ENCODE measurements around the gene C19orf85. TPM values are rescaled to one million over a fixed set of nuclear protein-coding genes. Genes with fewer than 3 reads are reported as not detected.

Gene C19orf85
- polyA plus RNA-seq (2011; rRNA removed) (not detected in 2 replicates), polyA plus RNA-seq (2017; fragmentation: RNase III; extraction: RNeasy Plus Mini Kit Qiagen cat#74134 plus additional on column Dnase treatment) (not detected in 3 replicates), polyA minus RNA-seq (2011; rRNA and poly(A)+ RNA removed) (not detected in 2 replicates)
- polyA plus RNA-seq (2012; cell fraction: cytosol; rRNA removed) = not detected in 2 replicates
- polyA plus RNA-seq (2012; cell fraction: nucleus; rRNA removed) = not detected in 2 replicates

GRCh38 chr19:55464662-55465054 lies at the start of gene C19orf85:
TSS of gene C19orf85 (minus strand) at chr19:55464751. CDS start at chr19:55464554, 197 bp downstream.
- 88% methylated on average over 13 of the region's 14 CpGs for WGBS (ENCODE audit: missing lambda C conversion rate)
- no peaks in the 10 kb centered on the region for H3K9me3 ChIP-seq
- ChIA-PET POLR2A (no interaction called here), CTCF (interaction anchor here (3.7 to 6.9 kb wide), 2 partner anchors 13 to 324 kb away, joined by 27 to 89 read pairs; partner anchors contain the start of gene ZNF628)
- no peak for ATAC-seq
- TF ChIP-seq EP300 (IDR thresholded peaks at IDR 0.05) (no peak), CBX8 (IDR thresholded peaks at IDR 0.05) (no peak), KDM1A (IDR thresholded peaks at IDR 0.05; ENCODE audit: low read depth) (no peak), CHD4 (IDR thresholded peaks at IDR 0.05; ENCODE audit: borderline replicate concordance) (no peak), RAD21 (conservative IDR thresholded peaks at IDR 0.05 in 1 of 2, IDR thresholded peaks at IDR 0.05 in 1 of 2) (no peak), NR3C1 (IDR thresholded peaks at IDR 0.05) (no peak), HMGXB4 (CRISPR knock-in tag; IDR thresholded peaks at IDR 0.05; ENCODE audit: borderline replicate concordance) (no peak), POLR2AphosphoS2 (conservative IDR thresholded peaks at IDR 0.05; ENCODE audit: low read length) (no peak), E2F6 (IDR thresholded peaks at IDR 0.05; ENCODE audit: borderline replicate concordance, low read depth) (no peak), CHD2 (IDR thresholded peaks at IDR 0.05; ENCODE audit: low read length, partially characterized antibody) (no peak), ZSCAN20 (CRISPR knock-in tag; IDR thresholded peaks at IDR 0.05) (no peak), CEBPB (IDR thresholded peaks at IDR 0.05) (no peak), GATA3 (IDR thresholded peaks at IDR 0.05; ENCODE audit: borderline replicate concordance) (no peak), JUN (IDR thresholded peaks at IDR 0.05) (no peak), JUNB (IDR thresholded peaks at IDR 0.05) (no peak), PHF8 (IDR thresholded peaks at IDR 0.05; ENCODE audit: borderline replicate concordance, low read depth) (no peak), HOXB13 (CRISPR knock-in tag; IDR thresholded peaks at IDR 0.05; ENCODE audit: low read depth) (no peak)
- no peak within 1 kb of the TSS for H3K4me3 ChIP-seq
- no peak for DNase-seq (ENCODE audit: low read depth in 1 of 2, low spot score in 1 of 2)
- FAIRE-seq = no peak
- peaks cover 19% of the 10 kb centered on the region for H3K4me1 ChIP-seq
- no peak within 1 kb of the TSS for H3K4me2 ChIP-seq
- no peak within 1 kb of the TSS for H3K27ac ChIP-seq

- ChIA-PET CTCF (interaction anchor here (0.7 to 15.3 kb wide), 12 partner anchors 8 to 830 kb away, joined by 3 to 363 read pairs (median 5); partner anchors contain the start of genes FIZ1, ZNF524, ZNF784 and ZNF865), POLR2A (interaction anchor here (1.3 to 1.6 kb wide), 2 partner anchors 32 to 116 kb away, joined by 4 to 5 read pairs; partner anchors contain the start of genes ZNF628 and ZNF784)
- FAIRE-seq (no peak), DNase-seq (ENCODE audit: low read depth in 1 of 2, low spot score in 1 of 2) (no peak), ATAC-seq (no peak)
- Histone ChIP-seq H3K4me2 (no peak overlapping the region), H3K27ac (no peak overlapping the region), H3K9me3 (peaks cover 9% of the 10 kb centered on the region; the same call in 1 of the 3 replicates), H3K4me1 (no peaks in the 10 kb centered on the region), H3K4me3 (no peak overlapping the region)
- TF ChIP-seq RARB (CRISPR knock-in tag; IDR thresholded peaks at IDR 0.05) (no peak), KDM1A (IDR thresholded peaks at IDR 0.05; ENCODE audit: low read depth) (no peak), NR3C1 (IDR thresholded peaks at IDR 0.05) (no peak), TP53 (CRISPR knock-in tag; IDR thresholded peaks at IDR 0.05) (no peak), FOXS1 (CRISPR knock-in tag; IDR thresholded peaks at IDR 0.05) (no peak), MAZ (IDR thresholded peaks at IDR 0.05; ENCODE audit: borderline replicate concordance, low read depth, low read length) (no peak), CHD2 (IDR thresholded peaks at IDR 0.05; ENCODE audit: low read length, partially characterized antibody) (no peak), SREBF2 (IDR thresholded peaks at IDR 0.05) (no peak), CTCF (IDR thresholded peaks at IDR 0.05) (no peak), MAFK (IDR thresholded peaks at IDR 0.05; ENCODE audit: partially characterized antibody) (no peak), HDAC2 (IDR thresholded peaks at IDR 0.05) (no peak), FOSL2 (IDR thresholded peaks at IDR 0.05) (no peak), FOSL2 (CRISPR knock-in tag; IDR thresholded peaks at IDR 0.05) (no peak), CEBPB (IDR thresholded peaks at IDR 0.05) (no peak), ELK1 (IDR thresholded peaks at IDR 0.05; ENCODE audit: low read depth, low read length) (no peak)
- 69% methylated on average over 10 of the region's 10 CpGs for WGBS (ENCODE audit: missing lambda C conversion rate)
Observed at GRCh38 chr19:55508120-55508519, 43.6 kb upstream of the C19orf85 start.
